ENCODE results near the gene ITGA2B.
"Not testable (repeated sequence)": the region's sequence is repeated elsewhere in the genome, so short reads cannot be mapped to it uniquely, and the experiment has no call there.

Gene ITGA2B

GRCh38 chr17:44329516-44329915 is 59.9 kb downstream of the ITGA2B start:
- DNase-seq (ENCODE audit: low spot score), result not testable (repeated sequence)

- no peak for DNase-seq (ENCODE audit: low spot score)
Measured at GRCh38 chr17:44327715-44328449, 61.6 kb downstream of the ITGA2B start.

GRCh38 chr17:44326861-44327444 is 62.5 kb downstream of the ITGA2B start:
- peak; percentile 94 for DNase-seq (ENCODE audit: low spot score)

GRCh38 chr17:44324571-44325275 is 64.7 kb downstream of the ITGA2B start, which contains the start of gene SLC25A39:
Gene SLC25A39 (minus strand): TSS chr17:44324823. CDS start chr17:44323562, 1,261 bp downstream.
- peak; percentile 95 for DNase-seq (ENCODE audit: low spot score)

GRCh38 chr17:44324092-44324570 is 65.3 kb downstream of the ITGA2B start:
- DNase-seq (ENCODE audit: low spot score), result no peak

- DNase-seq (ENCODE audit: low spot score), result no peak
Measured at GRCh38 chr17:44323359-44324091, 65.9 kb downstream of the ITGA2B start.

GRCh38 chr17:44322236-44322895 is 67.1 kb downstream of the ITGA2B start:
- no peak for DNase-seq (ENCODE audit: low spot score)
